ENCODE results near the gene ERFE. TPM values are rescaled to one million over a fixed set of nuclear protein-coding genes. Genes with fewer than 3 reads are reported as not detected.

ERFE gene
- total RNA-seq, 1 experiment from 2014 or later, result 18.1 TPM

DNA sequence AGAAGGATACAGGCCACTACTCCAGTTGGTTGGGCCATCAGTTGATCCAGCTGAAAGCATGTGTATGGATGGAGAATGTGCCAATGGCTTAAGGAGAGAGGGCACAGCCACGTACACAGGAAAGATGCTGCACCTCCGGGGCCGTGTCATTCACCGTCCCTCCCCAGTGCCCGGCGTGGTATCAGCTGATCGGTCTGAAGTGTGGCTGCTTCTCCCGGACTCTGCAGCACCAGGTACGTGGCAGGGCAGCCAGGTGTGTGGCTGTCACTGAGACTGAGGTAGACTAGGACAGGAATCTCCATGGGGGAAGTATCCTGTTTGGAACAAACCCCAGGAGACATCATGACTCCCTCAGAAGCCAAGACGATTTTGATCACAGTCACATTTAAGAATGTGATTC lies 4.2 kb upstream of the ERFE start:
- ChIA-PET POLR2A (interaction anchor here (1.1 kb wide), 1 partner anchor 15 kb away, joined by 3 read pairs; no protein-coding TSS in a partner anchor), CTCF (no interaction called here)
- H3K4me1 Mint-ChIP-seq (ENCODE audit: insufficient read depth, unreplicated experiment), result peaks cover 5% of the 10 kb centered on the region
- BruUV-seq (replicated peaks), result no TSS peak
- H3K4me3 Mint-ChIP-seq (ENCODE audit: unreplicated experiment), result no peak overlapping the region
- H3K36me3 Mint-ChIP-seq (ENCODE audit: insufficient read depth, unreplicated experiment), result no peaks in the 10 kb centered on the region
- TF ChIP-seq, protein P1, sequence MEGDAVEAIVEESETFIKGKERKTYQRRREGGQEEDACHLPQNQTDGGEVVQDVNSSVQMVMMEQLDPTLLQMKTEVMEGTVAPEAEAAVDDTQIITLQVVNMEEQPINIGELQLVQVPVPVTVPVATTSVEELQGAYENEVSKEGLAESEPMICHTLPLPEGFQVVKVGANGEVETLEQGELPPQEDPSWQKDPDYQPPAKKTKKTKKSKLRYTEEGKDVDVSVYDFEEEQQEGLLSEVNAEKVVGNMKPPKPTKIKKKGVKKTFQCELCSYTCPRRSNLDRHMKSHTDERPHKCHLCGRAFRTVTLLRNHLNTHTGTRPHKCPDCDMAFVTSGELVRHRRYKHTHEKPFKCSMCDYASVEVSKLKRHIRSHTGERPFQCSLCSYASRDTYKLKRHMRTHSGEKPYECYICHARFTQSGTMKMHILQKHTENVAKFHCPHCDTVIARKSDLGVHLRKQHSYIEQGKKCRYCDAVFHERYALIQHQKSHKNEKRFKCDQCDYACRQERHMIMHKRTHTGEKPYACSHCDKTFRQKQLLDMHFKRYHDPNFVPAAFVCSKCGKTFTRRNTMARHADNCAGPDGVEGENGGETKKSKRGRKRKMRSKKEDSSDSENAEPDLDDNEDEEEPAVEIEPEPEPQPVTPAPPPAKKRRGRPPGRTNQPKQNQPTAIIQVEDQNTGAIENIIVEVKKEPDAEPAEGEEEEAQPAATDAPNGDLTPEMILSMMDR (IDR thresholded peaks at IDR 0.05; ENCODE audit: unreplicated experiment), result no peak
- H3K9me3 Mint-ChIP-seq (ENCODE audit: unreplicated experiment), result no peaks in the 10 kb centered on the region
- H3K27ac Mint-ChIP-seq (ENCODE audit: low read depth, unreplicated experiment), result no peak overlapping the region
- DNase-seq (ENCODE audit: unreplicated experiment), result no peak
- H3K27me3 Mint-ChIP-seq (ENCODE audit: insufficient read depth, unreplicated experiment), result no peaks in the 10 kb centered on the region
- intact Hi-C loops (cut with micrococcal nuclease), result no loop called here

DNA sequence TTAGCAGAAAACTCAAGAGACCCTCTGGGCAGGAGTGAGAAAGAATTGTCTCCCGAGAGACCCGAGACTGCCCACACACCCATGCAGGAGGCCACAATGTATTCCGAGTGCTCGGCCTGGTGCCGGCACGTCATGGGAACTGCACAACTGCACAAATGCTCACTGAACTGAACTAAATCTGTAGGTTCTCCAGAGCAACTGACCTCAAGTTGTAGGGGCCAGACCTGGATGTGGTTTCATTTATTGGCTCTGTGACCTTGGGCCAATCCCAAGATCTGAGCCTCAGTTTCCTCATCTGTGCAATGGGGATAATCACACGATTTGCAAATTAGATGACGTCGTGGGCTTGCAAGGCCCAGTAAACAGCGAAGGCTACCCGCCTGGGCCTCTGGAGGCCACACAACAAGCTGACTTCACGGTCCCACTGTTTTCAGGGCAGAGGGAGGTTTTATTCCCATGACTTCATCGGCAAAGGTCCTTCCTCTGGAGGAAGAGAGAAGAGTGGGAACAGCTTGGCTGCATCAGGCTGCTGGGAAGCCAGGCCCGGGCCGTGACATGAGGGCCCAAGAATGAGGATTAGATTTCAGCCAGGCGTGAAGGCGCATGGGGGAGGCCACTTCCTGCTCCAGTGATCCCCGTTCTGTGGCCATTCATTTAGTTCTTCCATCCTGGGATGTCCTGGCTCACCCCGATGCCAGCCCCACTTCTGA lies 3.6 kb upstream of the ERFE start:
- Mint-ChIP-seq H3K27me3 (ENCODE audit: insufficient read depth, unreplicated experiment) (no peaks in the 10 kb centered on the region), H3K36me3 (ENCODE audit: insufficient read depth, unreplicated experiment) (no peaks in the 10 kb centered on the region), H3K9me3 (ENCODE audit: unreplicated experiment) (no peaks in the 10 kb centered on the region), H3K4me1 (ENCODE audit: insufficient read depth, unreplicated experiment) (peaks cover 5% of the 10 kb centered on the region), H3K27ac (ENCODE audit: low read depth, unreplicated experiment) (no peak overlapping the region), H3K4me3 (ENCODE audit: unreplicated experiment) (no peak overlapping the region)
- DNase-seq (ENCODE audit: unreplicated experiment), result no peak
- no TSS peak for BruUV-seq (replicated peaks)
- intact Hi-C loops (cut with micrococcal nuclease), result no loop called here
- ChIA-PET POLR2A (interaction anchor here (1.1 kb wide), 1 partner anchor 15 kb away, joined by 3 read pairs; no protein-coding TSS in a partner anchor), CTCF (no interaction called here)
- TF ChIP-seq, protein P1 (IDR thresholded peaks at IDR 0.05; ENCODE audit: unreplicated experiment), result no peak

DNA sequence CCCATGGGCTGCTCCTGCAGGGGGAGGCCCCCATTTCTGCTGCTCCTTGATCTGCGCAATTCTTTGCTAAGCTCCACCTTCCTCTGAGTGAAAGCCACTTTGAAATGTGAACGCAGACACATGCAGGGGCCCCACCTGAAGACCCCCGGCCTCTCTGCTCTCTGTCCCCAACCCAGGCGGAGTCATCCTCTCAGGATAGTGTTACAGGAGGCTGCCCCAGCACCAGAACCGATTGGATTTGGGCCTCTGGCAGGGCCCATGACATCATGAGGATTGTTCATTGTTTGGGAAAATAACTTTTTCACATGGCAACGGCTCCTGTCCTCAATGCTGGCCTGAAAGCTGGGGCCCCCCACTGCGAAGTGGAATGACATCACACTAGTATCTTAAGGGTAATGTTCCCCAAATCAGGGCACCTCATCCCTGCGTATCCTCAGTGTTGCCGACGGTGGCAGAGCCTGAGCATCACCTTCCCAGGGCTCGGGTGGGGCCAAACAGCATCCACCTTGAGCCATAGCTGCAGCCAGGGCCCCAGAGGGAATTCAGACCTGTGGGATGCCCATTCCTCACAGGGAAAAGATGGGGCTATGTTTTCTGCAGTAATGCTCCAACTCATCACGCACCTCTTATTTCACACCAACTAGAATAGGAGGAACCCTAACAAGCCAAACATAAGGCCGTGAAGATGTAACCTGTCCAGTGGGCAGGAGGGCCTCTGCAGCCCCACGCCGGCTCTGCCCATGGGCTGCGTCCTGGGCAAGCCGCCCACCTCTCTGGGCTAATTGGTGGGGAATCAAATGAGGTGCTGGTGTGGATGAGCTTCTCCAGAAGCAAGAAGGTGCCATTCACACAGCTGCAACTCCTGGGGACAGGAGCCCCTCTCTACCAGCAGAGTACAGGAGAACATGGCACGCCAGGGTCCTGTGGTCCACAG lies 2.7 kb upstream of the ERFE start:
- Mint-ChIP-seq H3K4me1 (ENCODE audit: insufficient read depth, unreplicated experiment) (peaks cover 5% of the 10 kb centered on the region), H3K27ac (ENCODE audit: low read depth, unreplicated experiment) (no peak overlapping the region), H3K9me3 (ENCODE audit: unreplicated experiment) (no peaks in the 10 kb centered on the region), H3K36me3 (ENCODE audit: insufficient read depth, unreplicated experiment) (no peaks in the 10 kb centered on the region), H3K27me3 (ENCODE audit: insufficient read depth, unreplicated experiment) (no peaks in the 10 kb centered on the region), H3K4me3 (ENCODE audit: unreplicated experiment) (no peak overlapping the region)
- TF ChIP-seq, protein P1 (IDR thresholded peaks at IDR 0.05; ENCODE audit: unreplicated experiment), result no peak
- intact Hi-C loops (cut with micrococcal nuclease), result no loop called here
- ChIA-PET CTCF (interaction anchor here (0.6 kb wide), 1 partner anchor 22 kb away, joined by 3 read pairs; no protein-coding TSS in a partner anchor), POLR2A (interaction anchor here (1.1 kb wide), 1 partner anchor 14 kb away, joined by 3 read pairs; no protein-coding TSS in a partner anchor)
- no TSS peak for BruUV-seq (replicated peaks)
- no peak for DNase-seq (ENCODE audit: unreplicated experiment)

DNA sequence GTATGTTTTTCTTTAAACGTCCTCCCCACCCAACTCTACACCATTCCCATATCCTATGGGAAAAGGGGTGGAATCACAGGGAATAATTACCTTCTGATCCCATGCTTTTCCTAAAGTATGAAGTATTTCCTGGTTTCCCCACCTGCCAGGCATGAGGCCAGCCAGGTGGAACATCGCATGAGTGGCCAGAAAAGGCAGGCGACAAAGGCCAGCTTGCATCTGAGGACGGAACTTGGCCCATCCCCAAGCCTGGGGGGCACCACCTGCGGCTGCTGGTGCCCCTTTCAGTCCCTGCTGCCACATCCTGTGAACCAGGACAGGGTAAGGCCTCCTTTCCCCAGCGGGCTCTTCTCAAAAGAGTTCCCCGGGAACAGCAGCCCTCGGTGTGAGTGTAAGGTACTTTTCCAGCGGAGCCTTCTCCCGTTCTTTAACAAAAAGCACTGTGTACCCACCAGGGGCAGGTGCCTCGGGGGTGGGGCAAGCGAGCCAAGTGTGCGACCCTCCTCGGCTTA lies 1.2 kb upstream of the ERFE start:
- no peak for DNase-seq (ENCODE audit: unreplicated experiment)
- Mint-ChIP-seq H3K4me3 (ENCODE audit: unreplicated experiment) (no peak overlapping the region), H3K27ac (ENCODE audit: low read depth, unreplicated experiment) (no peak overlapping the region), H3K9me3 (ENCODE audit: unreplicated experiment) (no peaks in the 10 kb centered on the region), H3K36me3 (ENCODE audit: insufficient read depth, unreplicated experiment) (no peaks in the 10 kb centered on the region), H3K27me3 (ENCODE audit: insufficient read depth, unreplicated experiment) (no peaks in the 10 kb centered on the region), H3K4me1 (ENCODE audit: insufficient read depth, unreplicated experiment) (peaks cover 5% of the 10 kb centered on the region)
- no TSS peak for BruUV-seq (replicated peaks)
- TF ChIP-seq, protein P1 (IDR thresholded peaks at IDR 0.05; ENCODE audit: unreplicated experiment), result no peak
- ChIA-PET POLR2A (no interaction called here), CTCF (interaction anchor here (0.6 kb wide), 1 partner anchor 249 kb away, joined by 3 read pairs; no protein-coding TSS in a partner anchor)
- intact Hi-C loops (cut with micrococcal nuclease), result loop anchor here (2.0 kb wide), 1 partner anchor 299 kb away; the partner anchor contains the start of gene RAMP1
